Frontal cortex (tissue), 4 donors: ENCODE data around the gene SMAD5. TPM values are rescaled to one million over a fixed set of nuclear protein-coding genes. Genes with fewer than 3 reads are reported as not detected.
A peak's percentile ranks its signal among the peaks of the same experiment; 100 is the strongest.

Source experiments
- DNase-seq, 2 donors: peaks; one replicate each; pipeline ENCODE4 v3.0.0; 2012; ENCODE audit warnings: low spot score in 2 of 2
- FAIRE-seq: peaks from 2 replicates; lab custom pipeline; 2012; peaks lifted over from hg19 to GRCh38; lab: Jason Lieb, UNC
- total RNA-seq: library from RNA; depleted of rRNA; stranded (reverse); fragments of >200 nt; gene quantifications from one replicate; pipeline ENCODE4 v1.2.3, GENCODE V29; 2014
- donor health status: control.
- donor health status: control.
- donor health status: control.

SMAD5 gene
- total RNA-seq, 1 donor from 2014 or later: 27.7 TPM

DNA sequence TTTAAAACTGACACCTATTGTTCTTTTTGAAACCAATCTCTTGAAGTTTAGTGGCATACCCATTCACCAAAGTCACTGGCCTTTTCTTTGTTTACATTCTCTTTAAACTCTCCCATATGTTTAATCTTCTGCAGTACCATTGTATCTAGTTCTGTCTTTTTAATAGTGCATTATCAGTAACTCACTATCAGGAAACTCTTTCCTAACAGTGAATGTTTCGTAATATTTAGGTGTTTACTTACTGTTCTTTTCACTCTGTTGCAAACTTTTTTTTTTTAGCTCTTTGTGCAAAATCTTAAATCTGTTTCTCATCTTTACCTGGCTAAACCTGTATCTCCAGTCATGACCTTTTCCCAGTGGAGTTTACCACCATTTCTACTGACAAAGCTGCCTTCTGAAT lies 17.2 kb downstream of the SMAD5 start:
- no peak for DNase-seq
- FAIRE-seq: no peak

DNA sequence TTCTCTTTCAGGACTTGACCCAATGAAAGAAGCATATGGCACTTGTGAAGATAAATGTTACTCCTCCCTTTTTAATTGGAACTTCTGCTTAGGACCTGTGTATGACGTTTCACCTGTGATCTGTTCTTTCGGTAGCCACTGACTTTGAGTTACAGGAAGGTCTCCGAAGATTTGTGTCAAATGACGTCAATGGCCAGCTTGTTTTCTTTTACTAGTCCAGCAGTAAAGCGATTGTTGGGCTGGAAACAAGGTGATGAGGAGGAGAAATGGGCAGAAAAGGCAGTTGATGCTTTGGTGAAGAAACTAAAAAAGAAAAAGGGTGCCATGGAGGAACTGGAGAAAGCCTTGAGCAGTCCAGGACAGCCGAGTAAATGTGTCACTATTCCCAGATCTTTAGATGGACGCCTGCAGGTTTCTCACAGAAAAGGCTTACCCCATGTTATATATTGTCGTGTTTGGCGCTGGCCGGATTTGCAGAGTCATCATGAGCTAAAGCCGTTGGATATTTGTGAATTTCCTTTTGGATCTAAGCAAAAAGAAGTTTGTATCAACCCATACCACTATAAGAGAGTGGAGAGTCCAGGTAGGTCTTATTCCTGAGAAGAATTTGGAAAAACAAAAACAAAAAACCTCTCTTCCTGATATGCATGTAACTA lies 21.1 kb downstream of the SMAD5 start:
- FAIRE-seq (no peak), DNase-seq (no peak)

DNA sequence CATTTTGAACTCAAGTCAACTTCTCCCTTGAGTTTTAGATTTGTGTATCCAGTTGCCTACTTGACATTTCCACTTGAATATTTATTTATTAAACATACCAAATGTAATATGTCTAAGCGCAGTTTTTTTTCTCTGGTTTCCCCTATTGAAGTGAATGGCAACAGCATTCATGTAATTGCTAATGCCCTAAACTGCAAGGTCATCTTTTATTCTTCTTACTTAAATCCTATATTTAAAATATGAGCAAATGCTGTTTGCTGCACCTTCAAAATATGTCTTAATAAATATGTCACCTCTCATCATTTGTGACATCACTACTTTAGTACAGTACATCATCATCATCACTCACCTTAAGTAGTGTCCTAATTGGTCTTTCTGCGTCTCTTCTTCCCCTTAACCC lies 22.4 kb downstream of the SMAD5 start:
- FAIRE-seq: no peak
- no peak for DNase-seq

DNA sequence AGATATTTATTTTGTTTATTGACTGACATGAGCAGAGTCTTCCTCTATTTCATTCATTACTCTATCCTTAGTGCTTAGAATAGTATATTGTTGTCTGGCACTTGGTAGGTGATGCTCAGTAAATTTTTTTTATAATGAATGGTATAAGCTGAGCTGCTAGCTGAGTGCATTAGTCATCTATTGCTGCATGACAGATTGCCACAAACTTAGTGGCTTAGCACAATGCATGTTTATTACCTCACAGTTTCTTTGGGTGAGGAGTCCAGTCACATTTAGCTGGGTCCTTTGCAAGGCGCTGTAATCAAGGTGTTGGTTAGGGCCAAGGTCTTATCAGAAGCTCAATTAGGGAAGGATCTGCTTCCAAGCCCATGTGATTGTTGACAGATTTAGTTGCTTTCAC lies 23.1 kb downstream of the SMAD5 start:
- DNase-seq (no peak), FAIRE-seq (no peak)

DNA sequence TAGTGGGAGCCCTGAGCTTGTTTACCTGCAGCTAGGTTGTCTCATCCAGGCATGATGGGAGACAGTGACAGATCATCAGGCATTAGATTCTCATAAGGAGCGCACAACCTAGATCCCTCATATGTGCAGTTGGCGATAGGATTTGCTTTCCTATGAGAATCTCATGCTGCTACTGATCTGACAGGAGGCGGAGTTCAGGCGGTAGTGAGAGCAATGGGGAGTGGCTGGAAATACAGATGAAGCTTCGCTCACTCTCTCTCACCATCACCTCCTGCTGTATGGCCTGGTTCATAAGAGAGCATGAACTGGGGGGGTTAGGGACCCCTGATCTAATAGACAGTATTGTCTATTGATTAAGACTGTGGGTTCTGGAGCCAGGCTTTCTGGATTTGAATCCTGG lies 24.9 kb downstream of the SMAD5 start:
- DNase-seq (no peak), FAIRE-seq (no peak)

DNA sequence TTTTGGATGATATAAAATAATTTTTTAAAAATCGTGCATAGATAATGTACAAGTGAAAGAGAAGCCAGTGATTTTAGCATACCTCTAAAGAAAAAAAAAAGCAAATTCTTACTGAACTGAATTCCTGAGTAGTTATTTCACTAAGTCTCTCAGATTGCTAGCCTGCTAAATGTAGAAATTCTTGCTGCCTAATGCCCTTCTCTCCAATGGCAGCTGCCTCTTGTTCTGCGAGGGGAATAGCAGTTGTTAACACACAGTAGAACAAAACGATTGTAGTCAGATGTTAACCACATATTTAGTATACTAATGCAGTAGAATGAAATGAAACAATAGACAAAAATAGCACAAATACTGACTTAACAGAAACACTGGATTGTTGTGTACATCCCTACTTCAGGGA lies 26.8 kb downstream of the SMAD5 start:
- FAIRE-seq: no peak
- no peak for DNase-seq

DNA sequence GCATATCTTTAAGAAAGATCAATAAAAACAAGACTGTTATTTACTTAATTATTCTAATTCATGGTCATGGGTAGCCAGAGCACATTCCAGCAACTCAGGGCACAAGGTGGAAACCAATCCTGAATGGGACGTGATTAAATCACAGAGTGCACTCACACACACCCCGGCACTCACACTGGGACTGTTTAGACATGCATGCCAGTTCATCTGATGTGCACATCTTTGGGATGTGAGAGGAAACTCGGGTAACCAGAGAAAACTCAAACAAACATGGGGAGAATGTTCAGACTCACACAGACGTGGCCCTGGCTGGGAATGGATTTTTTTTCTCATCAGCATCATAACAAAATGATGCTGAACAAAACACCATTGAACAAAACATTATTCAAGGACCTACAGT lies 29.4 kb downstream of the SMAD5 start:
- FAIRE-seq (no peak), DNase-seq (no peak)

DNA sequence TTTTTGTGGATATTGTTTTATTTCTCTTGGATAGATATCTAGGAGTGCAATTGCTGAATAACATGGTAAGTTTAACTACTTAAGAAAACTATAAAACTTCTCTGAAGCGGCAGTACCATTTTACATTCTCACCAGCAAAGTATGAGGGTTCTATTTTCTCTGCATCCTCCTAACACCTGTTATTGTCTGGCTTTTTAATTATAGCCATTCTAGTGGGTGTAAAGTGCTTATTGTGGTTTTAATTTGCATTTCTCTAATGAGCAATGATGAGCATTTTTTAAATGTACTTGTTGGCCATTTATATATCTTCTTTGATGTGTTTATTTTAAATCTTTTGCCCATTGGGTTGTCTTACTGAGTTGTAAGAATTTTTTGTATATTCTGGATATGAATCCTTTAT lies 31.6 kb downstream of the SMAD5 start:
- DNase-seq: no peak
- no peak for FAIRE-seq

DNA sequence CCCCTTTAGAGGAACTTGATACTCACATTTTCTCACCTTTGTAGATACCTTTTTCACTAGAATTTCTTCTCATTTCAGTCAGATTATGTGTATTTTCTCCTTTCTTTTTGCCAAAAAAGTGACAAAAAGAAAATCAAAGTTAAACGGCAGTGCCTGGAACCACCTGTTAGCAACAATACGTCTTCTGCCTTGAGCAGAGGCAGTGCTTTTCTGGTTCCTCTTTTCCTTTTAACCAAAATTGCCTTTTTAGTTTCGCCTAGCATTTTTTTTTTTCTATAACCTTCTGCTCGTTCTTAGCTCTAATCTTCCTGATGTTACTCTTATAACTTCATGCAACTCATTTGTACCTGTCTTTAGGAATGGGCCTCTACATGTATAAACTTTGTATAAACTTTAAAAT lies 34.3 kb downstream of the SMAD5 start:
- FAIRE-seq (no peak), DNase-seq (no peak)

DNA sequence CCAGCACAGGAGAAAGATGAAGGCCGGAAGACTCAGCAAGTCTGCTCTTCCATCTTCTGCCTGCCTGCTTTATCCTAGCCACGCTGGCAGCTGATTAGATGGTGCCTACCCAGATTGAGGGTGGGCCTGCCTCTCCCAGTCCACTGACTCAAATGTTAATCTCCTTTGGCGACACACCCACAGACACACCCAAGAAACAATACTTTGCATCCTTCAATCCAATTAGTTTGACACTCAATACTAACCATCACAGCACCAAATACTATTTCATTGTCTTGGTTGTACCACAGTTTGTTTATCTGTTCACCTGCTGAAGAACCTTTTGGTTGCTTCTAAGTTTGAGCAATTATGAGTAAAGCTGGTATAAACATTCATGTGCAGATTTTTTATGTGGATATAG lies 36.6 kb downstream of the SMAD5 start:
- DNase-seq (no peak), FAIRE-seq (no peak)

DNA sequence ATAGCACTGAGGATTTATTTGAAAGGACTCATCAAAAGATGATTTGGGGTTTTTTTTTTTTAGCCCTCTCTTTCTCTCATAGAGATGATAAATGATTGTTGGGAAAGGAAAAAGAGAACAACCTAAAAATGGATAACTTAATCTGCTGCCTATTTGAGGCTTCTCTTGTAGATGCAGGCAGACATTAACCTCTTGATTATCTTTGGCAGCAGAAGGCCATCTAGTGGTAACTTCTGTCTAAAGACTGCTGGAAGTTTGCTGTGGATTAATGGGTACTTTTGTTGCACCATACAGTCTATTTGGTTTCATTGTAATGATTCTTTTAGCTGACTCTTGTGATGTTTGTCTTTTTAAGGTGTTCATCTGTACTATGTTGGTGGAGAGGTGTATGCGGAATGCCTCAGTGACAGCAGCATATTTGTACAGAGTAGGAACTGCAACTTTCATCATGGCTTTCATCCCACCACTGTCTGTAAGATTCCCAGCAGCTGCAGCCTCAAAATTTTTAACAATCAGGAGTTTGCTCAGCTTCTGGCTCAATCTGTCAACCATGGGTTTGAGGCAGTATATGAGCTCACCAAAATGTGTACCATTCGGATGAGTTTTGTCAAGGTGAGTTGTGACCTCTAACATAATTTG lies 41.5 kb downstream of the SMAD5 start:
- FAIRE-seq (peak; percentile 61), DNase-seq (no peak)

DNA sequence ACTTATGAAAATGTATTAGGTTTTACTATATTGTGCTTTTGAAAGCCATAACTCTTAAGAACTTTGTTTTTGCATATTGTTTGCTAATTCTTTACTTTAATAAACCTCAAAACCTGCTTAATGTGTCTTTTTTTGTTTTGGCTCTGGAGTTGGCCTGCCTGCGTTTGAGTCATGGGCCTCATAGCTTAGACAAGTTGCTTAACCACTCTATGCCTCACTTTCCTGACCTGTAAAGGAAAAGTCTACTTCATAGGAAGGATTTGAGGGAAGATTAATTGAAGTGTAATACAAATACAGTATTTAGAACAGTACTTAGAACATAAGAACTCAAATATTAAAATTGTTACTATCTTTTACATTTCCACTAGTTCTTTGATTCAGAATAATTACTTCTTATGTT lies 50.0 kb downstream of the SMAD5 start:
- FAIRE-seq (no peak), DNase-seq (no peak)

DNA sequence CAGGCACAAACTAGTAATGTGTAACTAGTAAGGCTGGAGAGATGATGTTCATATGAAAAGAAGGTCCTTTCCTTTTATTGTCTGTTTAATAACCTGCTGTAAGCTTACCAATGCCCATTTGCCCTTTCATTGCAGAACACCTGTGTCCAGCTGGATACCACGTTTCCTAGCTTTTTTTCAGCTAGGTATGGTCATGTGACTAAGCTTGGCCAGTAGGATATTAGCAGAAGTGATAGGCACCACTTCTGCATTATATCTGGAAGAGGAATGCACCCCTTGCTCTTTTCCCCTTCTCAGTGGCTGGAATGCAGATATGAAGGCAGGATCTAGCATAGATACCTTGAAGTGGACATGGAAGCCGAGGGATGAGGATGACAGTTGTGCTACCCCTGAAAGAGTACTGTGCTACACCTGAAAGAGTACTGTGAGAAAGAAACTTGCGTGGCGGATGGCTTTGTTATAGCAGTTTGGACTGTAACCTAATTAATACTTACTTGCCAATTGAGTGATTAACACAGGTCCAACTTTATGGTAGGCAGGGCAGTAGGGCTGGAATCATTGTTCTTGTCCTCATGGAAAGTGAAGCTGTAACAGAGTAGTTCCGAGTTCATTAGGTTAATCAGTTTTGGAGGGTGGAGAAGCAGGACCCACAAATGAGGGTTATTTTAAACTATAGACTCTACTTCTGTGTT lies 53.5 kb downstream of the SMAD5 start:
- no peak for FAIRE-seq
- no peak for DNase-seq

DNA sequence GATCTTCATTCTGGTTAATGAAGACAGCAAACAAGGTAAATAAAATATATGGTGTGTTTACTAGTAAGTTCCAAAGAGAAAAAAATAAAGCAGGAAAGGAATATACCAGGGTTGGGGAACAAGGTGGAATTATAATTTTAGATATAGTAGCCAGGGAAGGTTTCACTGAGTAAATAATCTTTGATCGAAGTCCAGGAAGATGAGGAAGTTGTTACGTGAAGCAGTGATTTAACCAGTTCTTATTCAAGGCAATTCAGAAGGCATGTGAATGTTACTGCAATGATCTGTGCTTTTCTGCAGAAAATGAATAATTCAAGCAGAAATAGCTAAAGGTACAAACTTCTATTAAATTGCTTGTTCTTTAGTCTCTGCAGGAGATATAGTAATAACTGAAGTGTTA lies 54.2 kb downstream of the SMAD5 start:
- DNase-seq (no peak), FAIRE-seq (no peak)

DNA sequence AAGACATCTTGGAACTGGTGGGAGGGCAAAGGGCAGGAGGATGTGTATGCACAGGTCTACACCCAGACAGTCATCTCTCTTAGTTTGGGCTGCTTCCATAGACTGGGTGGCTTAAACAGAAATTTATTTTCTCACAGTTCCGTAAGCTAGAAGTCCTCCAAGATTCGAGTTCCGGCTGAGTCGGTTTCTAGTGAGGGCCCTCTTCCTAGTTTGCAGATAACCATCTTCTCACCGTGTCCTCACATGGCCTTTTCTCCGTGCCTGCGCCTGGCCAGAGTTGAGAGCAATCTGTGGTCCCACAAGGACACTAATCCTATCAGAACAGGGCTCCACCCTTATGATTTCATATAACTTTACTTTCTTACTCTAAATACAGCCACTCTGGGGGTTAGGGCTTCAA lies 56.2 kb downstream of the SMAD5 start:
- no peak for FAIRE-seq

DNA sequence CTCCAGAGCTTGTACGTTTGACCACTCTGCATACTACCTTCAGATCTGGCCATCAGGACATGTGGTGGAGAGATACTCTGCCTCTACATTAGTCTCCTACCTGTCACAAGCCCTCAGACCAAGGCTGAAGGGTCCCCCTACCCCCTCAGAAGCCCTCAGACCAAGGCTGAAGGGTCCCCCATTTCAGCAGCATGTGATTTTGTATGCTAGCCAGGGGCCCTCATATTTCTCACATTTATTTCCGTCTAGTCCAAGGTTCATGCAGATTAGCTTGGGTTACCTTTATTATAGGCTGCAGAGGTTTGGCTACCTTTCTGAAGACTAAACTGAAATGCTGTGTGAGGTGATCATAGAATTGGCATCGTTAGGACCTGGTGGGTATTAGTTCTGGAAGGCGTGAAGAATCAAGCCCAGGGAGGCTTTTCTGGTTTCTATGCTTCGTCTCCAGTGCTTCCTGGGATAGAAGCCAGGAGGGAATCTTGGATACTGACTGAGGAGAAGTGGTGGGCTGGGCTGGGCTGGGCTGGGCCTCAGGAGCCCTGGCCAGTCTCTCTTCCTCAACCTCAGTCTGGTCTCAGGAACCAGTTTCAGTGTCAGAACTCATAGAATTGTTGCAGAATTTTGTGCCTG lies 57.6 kb downstream of the SMAD5 start:
- no peak for DNase-seq
- FAIRE-seq: no peak

More for the DNA sequence above, 56.2 kb downstream of the SMAD5 start:
- no peak for DNase-seq

DNA sequence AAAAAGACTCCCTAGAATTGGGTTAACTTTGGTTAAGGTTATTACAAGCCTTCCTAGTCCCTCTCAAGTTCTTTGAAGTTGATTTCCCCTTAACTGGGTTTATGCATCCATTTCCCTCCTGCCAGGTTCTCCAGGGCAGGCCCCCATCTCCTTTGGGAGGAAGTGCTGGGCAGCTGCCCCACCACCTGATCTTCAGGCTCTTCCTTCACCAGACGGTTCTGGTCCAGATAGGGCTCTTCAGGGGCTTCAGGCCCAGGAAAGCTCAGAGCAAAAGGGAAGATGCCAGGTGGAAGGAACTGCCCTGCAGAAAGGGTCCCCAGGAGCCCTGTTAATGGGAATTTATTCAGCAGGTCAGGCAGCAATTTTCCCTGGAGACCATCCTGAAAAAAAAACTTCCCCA lies 58.3 kb downstream of the SMAD5 start:
- no peak for FAIRE-seq

DNA sequence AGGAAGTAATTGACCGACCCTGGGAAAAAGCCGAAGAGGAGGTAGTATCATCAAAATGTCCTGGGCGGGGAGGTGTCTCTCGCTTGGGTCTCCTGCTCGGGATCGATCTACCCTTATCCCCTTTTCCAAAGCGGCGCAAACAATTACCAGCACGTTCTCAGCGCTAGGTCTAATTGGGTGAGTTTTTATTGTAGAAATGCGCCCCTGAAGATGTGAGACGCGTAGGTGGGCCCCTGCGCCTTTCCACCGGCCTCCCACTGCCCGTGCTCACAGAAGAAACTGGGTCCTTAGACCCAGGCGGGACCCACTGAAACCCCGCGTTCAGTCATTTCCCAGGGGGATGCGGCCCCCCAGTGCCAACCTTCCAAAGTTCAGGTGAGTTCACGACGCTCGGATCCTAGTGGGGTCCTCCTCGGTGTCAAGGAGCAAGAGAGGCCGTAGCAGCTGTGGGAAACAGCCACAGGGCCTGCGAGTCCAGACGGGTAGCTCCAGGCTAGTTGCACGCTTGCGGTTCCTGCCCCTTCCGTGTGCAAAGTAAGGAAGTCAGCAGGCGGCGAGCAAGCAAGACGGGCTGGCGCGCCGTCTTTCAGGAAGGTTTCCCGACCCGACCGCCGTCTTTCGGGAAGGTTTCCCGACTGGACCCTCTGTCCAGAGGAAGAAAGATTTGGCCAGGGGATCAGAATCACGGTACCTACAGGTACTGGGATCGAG lies 58.8 kb downstream of the SMAD5 start:
- no peak for DNase-seq

More for the DNA sequence above, 58.3 kb downstream of the SMAD5 start:
- DNase-seq: no peak

DNA sequence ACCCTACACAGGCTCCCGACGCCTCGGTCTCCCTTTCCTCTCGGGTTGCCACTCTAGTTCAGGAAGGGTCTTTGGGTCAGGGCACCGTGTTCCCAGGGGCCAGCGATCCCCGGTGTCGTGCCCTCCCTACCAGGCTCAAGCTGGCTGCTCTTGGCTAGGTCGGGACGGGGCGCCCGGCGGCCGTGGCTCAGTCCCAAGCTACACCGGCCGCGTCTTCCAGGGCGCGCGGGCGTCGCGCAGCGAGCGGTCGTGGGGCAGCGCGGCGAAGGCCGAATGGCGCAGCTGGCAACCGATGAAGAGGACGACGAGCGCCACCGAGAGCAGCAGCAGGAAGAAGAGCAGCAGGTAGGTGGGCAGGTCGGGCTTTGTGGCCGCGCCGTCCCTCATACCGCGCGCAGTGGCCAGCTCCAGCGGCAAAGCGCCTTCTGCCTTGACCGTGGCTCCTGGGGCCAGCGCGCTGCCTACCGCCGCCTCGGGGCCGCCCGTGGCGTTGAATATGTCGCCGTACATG lies 59.4 kb downstream of the SMAD5 start:
- DNase-seq (no peak), FAIRE-seq (no peak)

More for the DNA sequence above, 58.8 kb downstream of the SMAD5 start:
- FAIRE-seq: no peak
